ENCODE measurements around the gene ADRB1.

The ADRB1 gene

DNA sequence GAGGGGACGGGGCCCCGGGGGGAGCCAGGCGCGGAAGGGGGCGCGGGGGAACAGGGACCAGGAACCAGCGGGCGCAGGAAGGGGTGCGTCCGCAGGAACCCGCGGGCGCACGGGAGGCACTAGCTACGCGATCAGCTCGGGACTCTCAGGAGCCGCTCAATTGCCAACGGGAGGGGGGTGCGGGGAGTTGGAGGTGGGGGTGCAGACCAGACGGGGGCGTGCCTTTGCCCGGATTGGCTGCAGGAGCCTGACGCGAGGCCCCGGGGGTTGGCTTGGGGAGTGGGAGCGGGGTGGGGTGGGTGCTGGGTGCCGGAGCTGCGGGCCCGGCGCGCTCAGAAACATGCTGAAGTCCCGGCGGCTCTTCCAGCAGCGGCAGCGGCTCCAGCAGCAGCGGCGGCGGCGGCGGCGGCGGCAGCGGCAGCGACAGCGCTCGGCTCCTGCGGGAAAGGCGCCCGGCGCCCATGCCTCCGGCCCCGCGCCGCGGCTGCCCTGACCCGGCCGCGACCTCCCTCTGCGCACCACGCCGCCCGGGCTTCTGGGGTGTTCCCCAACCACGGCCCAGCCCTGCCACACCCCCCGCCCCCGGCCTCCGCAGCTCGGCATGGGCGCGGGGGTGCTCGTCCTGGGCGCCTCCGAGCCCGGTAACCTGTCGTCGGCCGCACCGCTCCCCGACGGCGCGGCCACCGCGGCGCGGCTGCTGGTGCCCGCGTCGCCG is at the start of gene ADRB1:
ADRB1 (plus strand) TSS at position 335 of the 715 bp plus-strand sequence; CDS start at position 602, 267 bp downstream.
- peak; percentile 80 to 94 for DNase-seq

DNA sequence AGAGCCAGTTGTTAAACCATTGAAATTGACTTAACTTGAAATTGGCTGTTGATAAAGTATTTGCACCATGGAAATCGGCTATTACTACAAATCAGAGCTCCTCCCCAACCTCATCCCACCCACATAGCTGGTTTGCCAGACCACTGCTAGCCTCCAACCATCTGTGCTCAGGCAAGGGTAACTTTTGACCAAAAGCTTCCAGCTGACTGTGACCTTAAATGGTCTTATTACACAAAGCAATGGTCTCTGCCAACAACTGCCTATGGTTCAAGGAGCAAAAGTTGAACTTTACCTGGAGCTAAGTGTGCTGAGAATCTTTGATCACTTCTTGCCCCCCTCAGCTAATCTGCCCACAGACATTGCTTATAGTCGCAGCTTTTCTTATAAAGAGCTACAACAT is 48.5 kb upstream of the ADRB1 start:
- no peak for DNase-seq

DNA sequence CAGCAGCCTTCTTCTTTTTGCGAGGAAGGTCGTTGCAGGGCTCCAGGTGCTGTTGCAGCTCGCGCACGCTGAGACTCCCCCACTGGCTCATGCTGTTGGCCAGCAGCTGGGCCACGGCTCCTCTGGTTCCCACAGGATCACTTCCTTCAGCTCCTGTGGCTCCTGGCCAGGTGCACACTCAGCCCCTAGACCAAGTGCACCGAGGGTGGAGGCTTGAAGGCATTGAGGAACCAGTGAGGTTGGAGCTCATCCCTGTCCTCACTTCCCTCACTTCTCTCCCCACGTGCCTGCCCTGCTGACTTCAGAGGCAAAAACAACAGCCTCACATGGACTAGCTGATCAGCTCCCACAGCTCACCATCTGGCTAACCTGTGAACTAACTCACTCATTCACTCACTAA is 46.2 kb upstream of the ADRB1 start:
- no peak for DNase-seq

DNA sequence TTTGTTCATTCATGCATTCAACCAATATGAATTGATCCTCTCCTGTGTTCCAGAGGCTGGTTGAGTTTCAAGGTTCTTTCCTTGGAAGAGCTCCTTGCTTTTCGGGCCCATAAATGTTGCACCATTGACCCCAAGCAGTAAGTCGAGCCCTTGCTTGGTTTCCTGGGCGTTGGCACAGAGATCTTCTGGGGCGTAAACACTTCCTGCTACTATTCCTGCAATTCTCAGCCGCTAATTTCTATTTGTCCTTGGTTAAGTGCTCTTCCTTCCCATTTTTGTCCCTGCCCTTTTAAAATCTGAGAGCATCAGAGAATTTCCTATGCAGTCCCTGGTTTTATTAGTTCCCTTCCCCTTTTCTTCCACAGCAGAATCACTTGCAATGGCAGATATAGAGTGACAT is 44.1 kb upstream of the ADRB1 start:
- DNase-seq = no peak

DNA sequence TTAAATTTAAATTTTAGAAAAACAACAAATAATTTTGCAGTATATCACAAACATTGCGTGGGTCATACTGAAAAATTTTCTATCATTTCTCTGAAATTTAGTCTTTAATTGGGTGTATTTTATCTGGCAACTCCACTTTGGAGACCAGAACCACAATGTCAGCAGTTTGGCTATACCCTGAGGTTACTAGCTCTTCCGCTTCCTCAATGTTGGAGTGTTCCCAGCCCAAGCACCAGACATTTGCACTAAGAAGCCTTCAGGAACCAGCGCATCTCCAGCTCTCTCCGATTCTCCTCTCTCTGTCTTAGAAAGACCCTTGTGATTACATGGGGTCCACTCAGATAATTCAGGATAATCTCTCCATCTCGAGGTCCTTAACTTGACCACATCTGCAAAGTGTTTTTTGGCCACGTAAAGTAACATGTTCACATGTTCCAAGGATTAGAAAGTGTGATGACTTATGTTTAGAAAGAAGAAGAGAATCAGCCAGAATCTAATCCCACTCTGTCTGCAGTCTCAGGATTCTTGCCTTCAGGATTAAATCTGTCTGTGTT is 43.1 kb upstream of the ADRB1 start:
- DNase-seq = no peak

DNA sequence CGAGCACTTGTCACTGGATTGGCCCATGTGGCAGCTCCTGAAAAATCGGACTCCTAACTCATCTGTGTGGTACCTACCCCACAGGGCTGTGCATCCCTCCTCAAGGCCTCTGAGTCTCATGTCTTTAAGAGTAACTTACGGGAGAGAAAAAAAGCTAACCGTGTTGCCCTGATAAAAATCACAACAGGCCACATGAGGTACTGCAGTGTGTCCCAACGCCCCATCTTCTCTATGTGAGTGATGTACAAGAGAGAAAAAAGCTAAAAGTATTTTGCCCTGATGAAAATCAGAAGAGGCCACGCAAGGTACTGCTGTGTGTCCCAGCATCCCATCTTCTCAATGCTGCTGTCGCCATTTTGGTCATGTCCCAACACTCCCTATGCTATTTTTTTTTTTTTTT is 41.2 kb upstream of the ADRB1 start:
- DNase-seq = no peak

DNA sequence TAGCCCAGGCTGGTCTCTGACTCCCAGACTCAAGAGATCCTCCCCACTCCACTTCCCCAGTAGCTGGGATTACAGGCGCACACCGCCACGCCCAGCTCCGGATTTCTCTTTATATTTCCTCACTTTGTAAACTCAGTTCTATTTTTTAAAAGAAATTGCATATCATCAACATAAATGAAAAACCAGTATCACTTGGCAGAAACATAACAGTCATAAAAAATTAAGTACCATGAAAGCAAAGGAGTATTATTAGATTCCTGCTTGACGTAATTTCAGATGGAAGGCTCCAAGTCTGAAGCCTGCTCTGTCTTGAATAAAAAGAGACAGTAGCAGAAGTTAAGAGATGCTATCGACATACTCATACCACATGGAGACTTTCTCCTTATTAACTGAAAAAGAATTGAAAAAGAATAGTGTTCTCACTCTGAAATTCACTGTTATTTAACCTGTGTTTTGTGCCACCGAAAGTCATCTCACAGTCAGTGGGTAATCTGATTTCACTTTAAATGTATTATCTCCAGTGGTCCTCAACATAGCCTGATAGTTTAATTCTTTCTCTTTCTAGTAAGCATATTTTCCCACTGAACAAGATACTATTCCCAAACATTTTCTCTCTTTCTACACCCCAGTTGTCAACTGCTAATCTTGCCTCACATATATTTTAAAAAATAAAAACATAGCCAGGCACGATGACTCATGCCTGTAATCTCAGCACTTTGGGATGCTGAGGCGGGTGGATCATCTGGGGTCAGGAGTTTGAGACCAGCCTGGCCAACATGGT is 40.3 kb upstream of the ADRB1 start:
- no peak for DNase-seq

DNA sequence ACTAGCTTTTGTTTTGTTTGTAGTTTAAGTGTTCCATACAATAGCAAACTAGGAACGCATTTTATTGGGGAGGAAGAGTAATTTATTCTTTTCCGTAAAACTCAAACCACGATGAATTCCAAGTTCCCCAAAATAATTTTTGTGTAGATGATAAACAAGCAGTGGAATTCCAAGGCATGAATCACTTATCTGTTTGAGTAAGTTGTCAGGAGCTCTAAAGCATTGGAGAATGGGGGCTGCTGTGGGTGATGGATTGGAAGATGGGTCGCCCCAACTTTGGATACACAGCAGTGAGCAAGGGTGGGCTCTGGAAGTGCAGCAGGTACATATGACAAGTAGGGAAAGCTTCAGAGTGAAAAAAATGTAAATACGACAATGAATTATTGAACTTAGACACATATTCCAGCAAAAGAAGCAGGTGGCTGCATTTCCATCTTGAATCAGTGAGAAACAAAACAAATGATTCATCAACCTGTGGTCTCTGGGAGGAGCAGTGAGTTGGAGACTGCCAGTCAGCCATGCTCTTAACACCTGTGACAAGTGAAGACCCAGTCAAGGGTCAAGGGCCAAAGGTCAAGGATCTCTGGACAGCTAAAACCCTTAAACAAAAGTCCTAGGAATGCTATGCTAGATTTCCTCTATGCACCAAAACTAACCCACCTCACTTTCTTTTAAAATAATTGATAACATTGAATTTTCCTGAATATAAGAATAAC is 34.2 kb upstream of the ADRB1 start:
- DNase-seq = no peak

DNA sequence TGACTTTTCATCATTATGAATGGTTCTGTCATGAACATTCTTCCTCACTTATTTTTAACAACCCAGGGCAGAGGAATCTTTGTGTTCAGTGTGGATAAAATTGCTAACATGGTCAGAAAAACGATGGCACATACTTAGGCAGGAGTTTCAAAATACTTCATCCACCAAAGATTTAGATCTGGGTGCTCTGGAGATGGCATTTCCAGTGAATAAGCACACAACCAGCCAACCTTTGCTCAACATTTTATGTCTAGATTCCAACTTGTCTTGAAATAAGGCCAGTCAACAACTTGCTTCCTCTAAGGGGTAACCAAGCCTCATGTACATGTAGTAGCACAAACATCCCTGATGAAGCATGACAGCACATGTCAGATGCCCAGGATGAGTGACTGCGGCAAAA is 33.4 kb upstream of the ADRB1 start:
- no peak for DNase-seq

DNA sequence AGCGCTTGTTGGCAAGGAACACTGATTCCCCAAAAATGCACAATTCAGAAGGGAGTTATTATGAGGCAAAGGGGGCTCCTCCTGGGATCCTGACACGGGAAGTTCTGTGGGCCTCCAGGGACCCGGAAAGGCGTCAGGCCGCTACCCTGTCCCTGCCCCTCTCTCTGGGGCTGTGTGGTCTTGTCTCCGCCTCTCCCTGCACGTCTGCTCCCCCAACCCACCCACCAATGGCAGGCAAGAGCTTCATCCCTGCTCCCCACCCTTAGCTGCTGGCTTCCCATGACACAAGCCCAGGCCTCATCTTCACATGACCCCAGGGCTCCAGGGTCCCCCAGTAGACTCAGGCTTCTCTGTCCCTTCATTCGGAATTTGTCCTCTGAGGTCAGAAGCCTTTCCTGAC is 31.0 kb upstream of the ADRB1 start:
- no peak for DNase-seq

DNA sequence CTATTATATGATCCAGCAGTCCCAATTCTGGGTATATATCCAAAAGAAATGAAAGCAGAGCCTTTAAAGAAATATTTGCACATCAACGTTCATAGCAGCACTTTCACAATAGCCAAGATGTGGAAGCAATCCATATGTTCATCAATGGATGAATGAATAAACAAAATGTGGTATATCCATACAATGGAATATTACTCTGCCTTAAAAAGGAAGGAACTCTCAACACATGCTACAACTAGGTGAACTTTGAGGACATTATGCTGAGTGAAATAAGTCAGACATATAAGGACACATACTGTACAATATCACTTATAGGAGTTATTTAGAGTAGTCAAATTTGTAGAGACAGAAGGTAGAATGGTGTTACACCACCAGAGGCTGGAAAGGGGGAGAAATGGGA is 28.0 kb upstream of the ADRB1 start:
- DNase-seq = no peak

DNA sequence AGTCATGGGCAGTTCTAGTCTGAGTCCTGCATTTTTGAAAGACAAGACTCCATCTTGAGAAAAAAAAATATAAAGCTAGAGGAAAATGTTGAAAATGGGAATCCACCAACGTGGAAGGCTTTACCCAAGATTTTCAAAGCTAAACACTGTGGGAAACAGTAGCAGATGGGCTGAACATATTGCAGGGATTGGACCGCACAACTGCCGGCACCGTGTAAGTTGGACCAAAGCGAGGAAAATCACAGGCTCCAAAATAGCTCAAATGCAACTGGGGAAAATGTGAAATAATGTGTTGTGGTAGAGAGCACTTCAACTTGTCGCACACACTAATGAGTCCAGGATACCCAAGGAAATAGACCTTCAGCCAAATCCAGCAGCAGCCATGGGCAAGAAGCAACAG is 26.4 kb upstream of the ADRB1 start:
- DNase-seq = no peak

DNA sequence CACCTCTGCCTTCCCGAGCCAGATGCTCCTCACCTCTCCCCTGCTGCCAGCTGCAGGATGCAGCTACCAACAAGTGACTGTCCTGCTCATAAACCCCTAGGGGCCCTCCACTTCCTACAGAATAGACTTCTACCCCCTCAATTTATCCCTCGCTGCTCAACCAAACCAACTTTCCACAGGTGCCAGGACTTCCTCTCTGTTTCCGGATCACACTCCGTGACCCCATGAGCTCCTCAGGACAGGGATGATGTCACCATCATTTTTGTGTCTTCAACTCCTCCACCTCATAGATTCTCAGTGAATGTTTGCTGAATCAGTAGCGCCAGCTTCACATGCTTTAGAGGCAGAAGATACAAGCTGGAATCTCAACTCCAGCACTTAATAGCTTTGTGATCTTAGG is 25.8 kb upstream of the ADRB1 start:
- DNase-seq = no peak

DNA sequence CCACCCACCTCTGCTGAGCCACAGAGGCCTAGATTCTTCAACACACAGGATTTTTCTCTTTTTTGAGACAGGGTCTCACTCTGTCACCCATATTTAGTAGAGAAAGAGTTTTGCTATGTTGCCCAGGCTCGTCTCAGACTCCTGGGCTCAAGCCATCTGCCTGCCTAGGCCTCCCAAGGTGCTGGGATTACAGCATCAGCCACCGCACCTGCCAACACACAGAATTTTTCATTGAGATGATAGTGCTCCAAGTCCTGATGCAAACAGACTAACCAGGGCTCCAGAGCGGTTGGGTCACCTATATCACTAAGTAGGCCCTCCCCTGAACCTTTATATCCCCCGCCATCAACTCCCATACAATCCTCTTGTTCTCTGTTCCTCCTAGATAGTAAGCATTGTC is 24.4 kb upstream of the ADRB1 start:
- no peak for DNase-seq

DNA sequence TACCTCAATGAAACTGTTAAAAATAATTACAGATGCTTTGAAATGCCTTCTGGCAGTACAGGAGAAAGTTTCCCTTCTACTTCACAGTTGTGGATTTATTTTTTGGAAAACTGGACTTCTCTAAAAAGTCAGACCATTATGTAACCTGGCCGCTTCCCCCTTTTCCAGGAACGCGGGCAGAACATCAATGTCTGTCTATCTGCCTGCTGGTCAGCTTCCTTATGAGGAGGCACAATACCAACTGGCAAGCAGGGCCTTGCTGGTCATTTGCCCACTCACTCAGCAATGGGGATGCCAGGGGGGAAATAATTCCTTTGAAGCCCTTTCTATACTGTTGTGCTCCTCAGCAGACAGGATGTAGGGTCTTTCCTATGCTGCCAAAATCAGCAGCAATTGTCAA is 22.5 kb upstream of the ADRB1 start:
- no peak for DNase-seq

DNA sequence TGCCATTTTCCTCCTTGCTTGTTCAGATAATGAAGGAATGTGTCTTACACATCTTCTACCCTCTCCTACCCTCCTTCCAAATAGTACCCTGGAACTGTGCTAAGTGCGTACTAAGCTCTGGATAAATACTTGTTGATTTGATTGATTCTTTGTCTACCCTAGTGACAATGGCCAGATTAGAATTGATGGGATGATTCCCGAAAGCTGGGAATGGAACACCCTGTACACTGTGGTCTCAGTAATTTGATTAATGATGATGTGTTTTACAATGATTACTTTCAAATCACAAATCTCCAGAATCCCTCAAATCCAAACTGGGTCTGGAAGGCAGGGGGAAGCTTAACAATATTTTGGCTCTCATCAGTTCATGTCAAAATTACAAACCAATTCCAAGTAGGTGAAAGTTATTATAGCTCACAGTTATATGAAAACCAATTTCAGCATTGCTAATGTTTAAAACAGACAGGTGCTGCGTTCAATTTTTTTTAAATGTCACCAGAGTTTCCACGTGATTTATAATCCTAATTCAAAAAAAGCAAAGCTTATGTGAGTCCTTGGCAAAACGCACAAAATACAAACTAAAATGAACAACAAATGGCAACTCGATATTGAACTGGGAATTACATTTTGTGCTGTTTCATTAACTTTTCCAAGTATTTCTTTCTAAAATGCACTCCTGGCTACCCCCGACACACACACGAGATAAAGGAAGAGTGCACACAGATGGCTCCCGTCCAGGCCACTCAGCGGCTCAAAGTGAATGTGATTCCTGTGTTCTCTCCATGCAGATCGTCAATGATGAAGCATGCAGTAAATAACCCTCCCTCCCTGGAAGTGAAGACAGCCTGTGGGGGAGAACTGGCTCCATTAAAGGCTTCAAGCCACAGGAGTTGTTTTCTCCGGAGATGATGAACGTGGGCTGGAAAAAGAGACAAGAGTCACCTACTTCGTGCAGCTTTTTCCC is 21.7 kb upstream of the ADRB1 start:
- DNase-seq = no peak

DNA sequence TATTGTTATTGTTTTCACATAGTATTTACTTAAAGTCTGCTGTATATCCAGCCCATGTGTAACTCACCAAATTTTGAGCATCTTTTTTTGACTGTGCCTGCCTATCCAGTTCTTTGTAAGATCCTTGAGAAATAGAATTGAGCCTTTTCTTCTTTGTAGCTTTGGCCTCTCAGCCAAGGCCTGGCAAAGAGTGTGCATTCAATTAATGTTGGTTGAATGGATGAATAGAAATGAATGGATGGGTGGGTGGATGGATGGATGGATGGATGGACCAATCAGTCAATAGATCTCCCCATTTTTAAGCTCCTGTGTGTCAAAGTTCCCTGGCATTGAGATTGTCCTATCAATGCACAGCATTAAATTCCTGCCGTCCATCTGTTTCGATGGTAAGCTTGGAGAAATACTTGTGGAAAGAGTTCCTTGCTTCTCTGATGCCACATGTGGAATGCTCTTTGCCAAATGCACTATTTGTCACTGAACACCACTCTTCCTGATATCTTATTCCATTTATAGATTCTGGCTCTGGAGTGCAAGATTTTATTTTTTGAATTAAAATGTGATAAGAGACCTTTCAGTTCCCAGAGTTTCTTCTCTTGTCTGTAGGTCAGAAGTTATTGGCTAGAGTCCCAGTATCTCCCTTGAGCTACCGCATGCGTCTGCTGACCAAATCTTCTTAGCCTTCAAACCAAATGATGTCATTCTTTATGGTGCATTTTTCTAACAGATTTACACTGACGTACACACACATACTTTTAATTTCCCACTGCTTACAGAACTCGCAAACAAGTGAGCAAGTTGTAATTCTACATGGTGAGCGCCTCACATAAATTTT is 20.7 kb upstream of the ADRB1 start:
- DNase-seq = no peak

DNA sequence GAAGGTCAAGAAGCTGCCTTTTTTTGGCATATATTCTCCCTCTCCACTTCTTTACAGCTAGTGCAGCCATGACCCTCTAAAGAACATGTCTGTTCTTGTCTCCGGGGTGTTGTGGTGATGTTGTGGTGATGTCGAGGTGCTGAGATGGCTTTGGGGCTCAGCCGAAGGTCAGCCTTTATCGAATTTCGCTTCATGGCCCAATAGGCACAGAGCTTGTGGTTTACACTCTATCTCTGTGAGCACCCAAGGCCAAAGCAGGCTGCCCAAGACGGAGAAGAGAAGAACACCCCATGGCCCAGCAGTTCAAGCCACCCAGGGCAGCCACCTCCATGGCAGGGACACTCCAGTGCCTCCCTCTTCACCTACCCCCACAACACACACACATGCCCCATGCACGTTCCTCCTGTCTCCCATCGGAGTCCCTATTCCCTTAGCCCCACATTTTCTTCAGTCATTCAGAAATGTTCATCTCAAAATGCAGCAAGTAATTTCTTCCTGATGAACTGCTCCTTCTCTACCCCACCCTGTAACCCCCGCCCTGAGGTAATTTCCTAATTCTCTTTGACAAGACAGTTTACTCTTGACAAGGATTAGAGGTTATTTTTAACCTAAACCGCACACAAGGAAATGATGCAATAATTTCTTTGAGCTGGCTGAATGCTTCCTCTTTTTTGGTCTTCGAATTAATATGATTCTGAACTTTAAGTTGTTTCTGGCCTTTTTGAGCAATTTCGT is 18.6 kb upstream of the ADRB1 start:
- DNase-seq = no peak

DNA sequence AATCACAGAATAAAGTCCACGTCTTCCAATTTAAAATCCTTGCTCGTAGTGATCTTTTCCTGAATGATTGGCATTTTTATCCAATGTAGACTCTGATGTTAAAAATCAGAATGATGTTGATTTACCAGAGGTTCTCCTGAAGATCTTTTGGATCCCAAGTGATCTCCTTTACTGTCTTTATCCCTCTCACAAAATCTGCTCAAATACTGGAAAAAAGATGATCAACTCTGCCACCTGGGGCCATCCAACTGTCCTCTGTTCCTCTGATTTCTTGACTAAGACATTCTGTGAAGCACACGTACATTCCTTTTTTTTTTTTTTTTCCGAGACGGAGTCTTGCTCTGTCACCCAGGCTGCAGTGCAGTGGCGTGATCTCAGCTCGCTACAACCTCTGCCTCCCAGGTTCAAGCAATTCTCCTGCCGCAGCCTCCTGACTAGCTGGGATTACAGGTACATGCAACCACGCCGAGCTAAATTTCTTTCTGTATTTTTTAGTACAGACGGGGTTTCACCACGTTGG is 18.0 kb upstream of the ADRB1 start:
- no peak for DNase-seq
